Thyroid gland (tissue), 4 donors: Measurements from ENCODE around the gene TMEM50B. TPM values are rescaled to one million over a fixed set of nuclear protein-coding genes. Genes with fewer than 3 reads are reported as not detected.
A peak's percentile ranks its signal among the peaks of the same experiment; 100 is the strongest.

Source experiments
- DNase-seq, 2 donors: peaks; one replicate each; pipeline ENCODE4 v3.0.0-alpha.2; 2019
- H3K27ac ChIP-seq, 3 donors: fragments of 200-600 bp; sonication (generic); 1 replicate in 2 of 3; 2 replicates in 1 of 3; pipeline ENCODE4 v1.5.1; 2016 to 2019; ENCODE audit warnings: mild to moderate bottlenecking in 1 of 3, moderate library complexity in 1 of 3
- H3K27me3 ChIP-seq: fragments of 200-600 bp; sonication (generic); one replicate; pipeline ENCODE4 v1.5.1; 2019
- H3K36me3 ChIP-seq, 2 donors: fragments of 200-600 bp; sonication (generic); one replicate each; pipeline ENCODE4 v1.5.1; 2016 to 2019
- H3K4me1 ChIP-seq, 2 donors: fragments of 200-600 bp; sonication (generic); one replicate each; pipeline ENCODE4 v1.5.1; 2017 to 2019
- H3K4me3 ChIP-seq, 3 donors: fragments of 200-600 bp; sonication (generic); replicated peaks in 1 of 3; 1 replicate in 2 of 3; 2 replicates in 1 of 3; pipeline ENCODE4 v1.5.1; 2016; ENCODE audit warnings: mild to moderate bottlenecking in 1 of 3
- H3K9me3 ChIP-seq: fragments of 200-600 bp; sonication (generic); one replicate; pipeline ENCODE4 v1.5.1; 2017
- CTCF ChIP-seq, 6 experiments: fragments of 200-600 bp in 3 of 6; fragments of 450-650 bp in 3 of 6; sonication (generic) in 3 of 6; IDR thresholded peaks; one replicate each; pipeline ENCODE4 v1.5.1; 2016 to 2019; ENCODE audit warnings: antibody characterized with exemption in 6 of 6, mild to moderate bottlenecking in 2 of 6, inconsistent platforms in 1 of 6, moderate library complexity in 1 of 6
- POLR2A ChIP-seq, 2 donors: fragments of 450-650 bp; IDR thresholded peaks; one replicate each; pipeline ENCODE4 v1.6.1; 2017; ENCODE audit warnings: antibody characterized with exemption in 2 of 2, mild to moderate bottlenecking in 2 of 2, moderate library complexity in 1 of 2
- WGBS, 2 donors: methylation state at CpG; one replicate each; pipeline ENCODE4 v1.1.5; 2017; 5-methylcytosine and 5-hydroxymethylcytosine counted together
- intact Hi-C: fragments of 100-400 bp; cut with DNase I; formaldehyde crosslinking; loops from one replicate; pipeline ENCODE4 v1.15.1; 2023
- total RNA-seq, 4 donors: library from RNA; depleted of rRNA; stranded (reverse); fragments of >200 nt; gene quantifications; one replicate each; pipeline ENCODE4 v1.2.3, GENCODE V29; 2016

Gene TMEM50B
- total RNA-seq, 4 donors from 2014 or later = 202 to 399 (median 295) TPM

GRCh38 chr21:33461538-33462250 is 18.1 kb downstream of the TMEM50B start:
- no peaks in the 10 kb centered on the region for H3K9me3 ChIP-seq
- TF ChIP-seq CTCF (IDR thresholded peaks at IDR 0.05) (no peak), POLR2A (IDR thresholded peaks at IDR 0.05) (no peak)
- H3K4me1 ChIP-seq = no peaks in the 10 kb centered on the region
- WGBS, 2 donors = 91 to 94% methylated on average over 5 of the region's 5 CpGs
- H3K27ac ChIP-seq = no peak overlapping the region
- no peaks in the 10 kb centered on the region for H3K27me3 ChIP-seq
- H3K4me3 ChIP-seq = no peak overlapping the region
- intact Hi-C loops = no loop called here
- H3K36me3 ChIP-seq = peaks cover 19 to 55% of the 10 kb centered on the region in 2 donors
- DNase-seq = no peak

GRCh38 chr21:33458861-33459260 is 20.9 kb downstream of the TMEM50B start:
- no peak for DNase-seq
- whole genome bisulfite sequencing, 2 donors = 89 to 96% methylated on average over 3 of the region's 3 CpGs
- H3K36me3 ChIP-seq = peaks cover 29 to 56% of the 10 kb centered on the region in 2 donors
- no peaks in the 10 kb centered on the region for H3K27me3 ChIP-seq
- TF ChIP-seq CTCF (IDR thresholded peaks at IDR 0.05) (no peak), POLR2A (IDR thresholded peaks at IDR 0.05) (no peak)
- H3K9me3 ChIP-seq = no peaks in the 10 kb centered on the region
- H3K27ac ChIP-seq = no peak overlapping the region
- no peak overlapping the region for H3K4me3 ChIP-seq
- intact Hi-C loops = no loop called here
- peaks cover 0 to 4% of the 10 kb centered on the region in 2 donors for H3K4me1 ChIP-seq

GRCh38 chr21:33455686-33456446 is 23.9 kb downstream of the TMEM50B start:
- intact Hi-C loops = no loop called here
- peaks cover 29 to 40% of the 10 kb centered on the region in 2 donors for H3K36me3 ChIP-seq
- no peaks in the 10 kb centered on the region for H3K27me3 ChIP-seq
- H3K9me3 ChIP-seq = no peaks in the 10 kb centered on the region
- DNase-seq = no peak
- 85 to 88% methylated on average over 6 of the region's 6 CpGs for WGBS, 2 donors
- peaks cover 4 to 20% of the 10 kb centered on the region in 2 donors for H3K4me1 ChIP-seq
- no peak for TF ChIP-seq CTCF (IDR thresholded peaks at IDR 0.05)
- TF ChIP-seq POLR2A (IDR thresholded peaks at IDR 0.05) = no peak
- no peak overlapping the region for H3K4me3 ChIP-seq
- H3K27ac ChIP-seq = peak overlapping the region in 2 of 3 donors; percentile 12 to 13

GRCh38 chr21:33452362-33452761 is 27.4 kb downstream of the TMEM50B start:
- peak overlapping the region in 1 of 3 donors; percentile 57 for H3K27ac ChIP-seq
- no peak for DNase-seq
- peaks cover 14 to 26% of the 10 kb centered on the region in 2 donors for H3K36me3 ChIP-seq
- no peaks in the 10 kb centered on the region for H3K27me3 ChIP-seq
- WGBS, 2 donors = 89 to 94% methylated on average over 3 of the region's 3 CpGs
- intact Hi-C loops = no loop called here
- TF ChIP-seq POLR2A (IDR thresholded peaks at IDR 0.05) = no peak
- no peak for TF ChIP-seq CTCF (IDR thresholded peaks at IDR 0.05)
- no peaks in the 10 kb centered on the region for H3K9me3 ChIP-seq
- peaks cover 4 to 21% of the 10 kb centered on the region in 2 donors for H3K4me1 ChIP-seq
- no peak overlapping the region for H3K4me3 ChIP-seq

GRCh38 chr21:33451634-33452071 is 28.1 kb downstream of the TMEM50B start:
- Histone ChIP-seq H3K36me3 (peaks cover 14 to 19% of the 10 kb centered on the region in 2 donors), H3K27me3 (no peaks in the 10 kb centered on the region), H3K4me3 (no peak overlapping the region), H3K4me1 (peaks cover 4 to 21% of the 10 kb centered on the region in 2 donors), H3K9me3 (no peaks in the 10 kb centered on the region), H3K27ac (peak overlapping the region in 2 of 3 donors; percentile 12 to 57)
- peak in 1 of 2 donors; percentile 13 for DNase-seq
- intact Hi-C loops = no loop called here
- TF ChIP-seq CTCF (IDR thresholded peaks at IDR 0.05) (no peak), POLR2A (IDR thresholded peaks at IDR 0.05) (no peak)
- 67 to 92% methylated on average over 1 of the region's 1 CpG for WGBS, 2 donors
